ENCODE data around the gene SLIT1.

- TF ChIP-seq CTCF (IDR thresholded peaks at IDR 0.05) (no peak), POLR2A (IDR thresholded peaks at IDR 0.05) (no peak)
Observed at GRCh38 chr10:97220355-97220754, 34.6 kb upstream of the SLIT1 start.

Measured in adrenal gland (tissue), 5 donors.